ENCODE data around the gene SLC25A47. TPM values are rescaled to one million over a fixed set of nuclear protein-coding genes. Genes with fewer than 3 reads are reported as not detected.
"Not testable (repeated sequence)": the region's sequence is repeated elsewhere in the genome, so short reads cannot be mapped to it uniquely, and the experiment has no call there.

SLC25A47 gene
- total and polyA plus RNA-seq, 2 donors (not counting 3 experiments of a cell fraction or from before 2014, with no cell fraction given), result not detected

GRCh38 chr14:100296106-100296651 is 27.0 kb upstream of the SLC25A47 start:
- intact Hi-C loops (cut with micrococcal nuclease), result no loop called here
- TF ChIP-seq POLR2AphosphoS5 (IDR thresholded peaks at IDR 0.05; ENCODE audit: insufficient read depth, low read depth, low read length) (no peak), CTCF (IDR thresholded peaks at IDR 0.05; ENCODE audit: extremely low read depth in 1 of 2, insufficient read depth in 1 of 2, low read depth in 1 of 2, low read length in 2 of 2) (no peak), MYC (IDR thresholded peaks at IDR 0.05; ENCODE audit: low read depth, low read length) (no peak), POLR2A (IDR thresholded peaks at IDR 0.05; ENCODE audit: low read depth, low read length) (no peak), EZH2 (IDR thresholded peaks at IDR 0.05; ENCODE audit: borderline replicate concordance, low read depth, low read length, severe bottlenecking) (no peak), GATA2 (IDR thresholded peaks at IDR 0.05; ENCODE audit: insufficient read depth, insufficient read length, low read depth, low read length) (no peak), JUN (IDR thresholded peaks at IDR 0.05; ENCODE audit: borderline replicate concordance, insufficient read depth, insufficient read length, low read depth) (no peak), FOS (IDR thresholded peaks at IDR 0.05; ENCODE audit: borderline replicate concordance, insufficient read depth, low read length) (no peak), MAX (IDR thresholded peaks at IDR 0.05; ENCODE audit: insufficient read depth, insufficient read length) (no peak)
- Histone ChIP-seq H2AFZ (ENCODE audit: low read depth, low read length) (no peak overlapping the region), H3K9me3 (replicated peaks; ENCODE audit: control insufficient read depth, insufficient read depth, low read length) (no peaks in the 10 kb centered on the region), H3K9me1 (replicated peaks; ENCODE audit: control insufficient read depth, extremely low read depth, insufficient read depth, low read length) (no peaks in the 10 kb centered on the region), H3K9ac (replicated peaks; ENCODE audit: extremely low read depth, insufficient read depth, low read length) (no peak overlapping the region), H3K27me3 (ENCODE audit: control insufficient read depth in 2 of 2, insufficient read depth in 2 of 2, low read length in 2 of 2) (no peaks in the 10 kb centered on the region), H3K36me3 (ENCODE audit: control insufficient read depth in 2 of 2, extremely low read depth in 1 of 2, insufficient read depth in 2 of 2, low read length in 2 of 2) (peaks cover 0 to 47% of the 10 kb centered on the region in 2 experiments), H3K79me2 (ENCODE audit: control insufficient read depth, insufficient read depth, low read length) (no peaks in the 10 kb centered on the region), H4K20me1 (replicated peaks; ENCODE audit: control insufficient read depth, extremely low read depth, insufficient read depth, low read length) (no peaks in the 10 kb centered on the region), H3K4me2 (ENCODE audit: insufficient read depth, low read length) (no peak overlapping the region), H3K4me1 (ENCODE audit: control insufficient read depth, extremely low read depth, insufficient read depth, low read length) (no peaks in the 10 kb centered on the region), H3K27ac (ENCODE audit: insufficient read depth, low read depth, low read length) (no peak overlapping the region), H3K4me3 (replicated peaks in 1 of 3; ENCODE audit: insufficient read depth in 1 of 3, low read depth in 1 of 3, low read length in 3 of 3) (no peak overlapping the region)
- dilution Hi-C loops (cut with MboI; ENCODE audit: extremely low pct_ligation_motif_present, low sequenced_read_pairs), result no loop called here
- peak; percentile 31 for FAIRE-seq
- ChIA-PET POLR2A (no interaction called here), CTCF (interaction anchor here (0.5 to 5.5 kb wide), 3 partner anchors 9 to 94 kb away, joined by 3 to 28 read pairs (median 4); no protein-coding TSS in a partner anchor)
- no peak for DNase-seq (ENCODE audit: low read depth, low spot score)
- no TSS peak for BruUV-seq (replicated peaks)

- H3K4me3 ChIP-seq (replicated peaks in 1 of 3; ENCODE audit: insufficient read depth in 1 of 3, low read depth in 1 of 3, low read length in 3 of 3); POLR2A ChIA-PET; H3K9me1 ChIP-seq (replicated peaks; ENCODE audit: control insufficient read depth, extremely low read depth, insufficient read depth, low read length); H3K79me2 ChIP-seq (ENCODE audit: control insufficient read depth, insufficient read depth, low read length); intact Hi-C loops (cut with micrococcal nuclease); H3K27ac ChIP-seq (ENCODE audit: insufficient read depth, low read depth, low read length); H3K4me2 ChIP-seq (ENCODE audit: insufficient read depth, low read length); H3K9ac ChIP-seq (replicated peaks; ENCODE audit: extremely low read depth, insufficient read depth, low read length); H3K27me3 ChIP-seq (ENCODE audit: control insufficient read depth in 2 of 2, insufficient read depth in 2 of 2, low read length in 2 of 2); FAIRE-seq; H4K20me1 ChIP-seq (replicated peaks; ENCODE audit: control insufficient read depth, extremely low read depth, insufficient read depth, low read length); H3K4me1 ChIP-seq (ENCODE audit: control insufficient read depth, extremely low read depth, insufficient read depth, low read length); dilution Hi-C loops (cut with MboI; ENCODE audit: extremely low pct_ligation_motif_present, low sequenced_read_pairs); DNase-seq (ENCODE audit: low read depth, low spot score); BruUV-seq (replicated peaks); H2AFZ ChIP-seq (ENCODE audit: low read depth, low read length); H3K9me3 ChIP-seq (replicated peaks; ENCODE audit: control insufficient read depth, insufficient read depth, low read length): not testable (repeated sequence)
- peaks cover 0 to 42% of the 10 kb centered on the region in 2 experiments for H3K36me3 ChIP-seq (ENCODE audit: control insufficient read depth in 2 of 2, extremely low read depth in 1 of 2, insufficient read depth in 2 of 2, low read length in 2 of 2)
- CTCF ChIA-PET, result interaction anchor here (1.1 to 5.5 kb wide), 2 partner anchors 9 to 12 kb away, joined by 4 to 28 read pairs; no protein-coding TSS in a partner anchor
Observed at GRCh38 chr14:100296729-100297128, 26.4 kb upstream of the SLC25A47 start.
